Peyer's patch (tissue), 4 donors: ENCODE results near the gene ARSA. TPM values are rescaled to one million over a fixed set of nuclear protein-coding genes. Genes with fewer than 3 reads are reported as not detected.

Experiments
- DNase-seq, 3 donors: peaks; one replicate each; pipeline ENCODE4 v3.0.0-alpha.2; 2017 to 2019
- H3K27ac ChIP-seq, 4 donors: fragments of 200-600 bp; sonication (generic); one replicate each; pipeline ENCODE4 v1.5.1; 2016 to 2019
- H3K27me3 ChIP-seq, 2 donors: fragments of 200-600 bp; sonication (generic); one replicate each; pipeline ENCODE4 v1.5.1; 2019
- H3K36me3 ChIP-seq, 3 donors: fragments of 200-600 bp; sonication (generic); one replicate each; pipeline ENCODE4 v1.5.1; 2016 to 2019
- H3K4me1 ChIP-seq, 4 donors: fragments of 200-600 bp; sonication (generic); one replicate each; pipeline ENCODE4 v1.5.1; 2016 to 2019
- H3K4me3 ChIP-seq, 4 donors: fragments of 200-600 bp; sonication (generic); 1 replicate in 3 of 4; 2 replicates in 1 of 4; pipeline ENCODE4 v1.5.1; 2016 to 2019; ENCODE audit warnings: mild to moderate bottlenecking in 1 of 4
- H3K9me3 ChIP-seq, 4 donors: fragments of 200-600 bp; sonication (generic); one replicate each; pipeline ENCODE4 v1.5.1; 2016 to 2019; ENCODE audit warnings: mild to moderate bottlenecking in 1 of 4
- CTCF ChIP-seq, 6 experiments: fragments of 450-650 bp in 4 of 6; fragments of 200-600 bp in 2 of 6; sonication (generic) in 1 of 6; IDR thresholded peaks; one replicate each; pipeline ENCODE4 v1.5.1; 2017 to 2019; ENCODE audit warnings: antibody characterized with exemption in 6 of 6, mild to moderate bottlenecking in 3 of 6, moderate library complexity in 1 of 6
- POLR2A ChIP-seq, 2 donors: fragments of 450-650 bp; IDR thresholded peaks; one replicate each; pipeline ENCODE4 v1.5.1; 2017; ENCODE audit warnings: antibody characterized with exemption in 2 of 2, mild to moderate bottlenecking in 2 of 2, moderate library complexity in 2 of 2
- total RNA-seq, 4 donors: library from RNA; depleted of rRNA; stranded (reverse); fragments of >200 nt; gene quantifications; one replicate each; pipeline ENCODE4 v1.1.0, GENCODE V29; 2016

Gene ARSA
- total RNA-seq, 4 donors from 2014 or later, result 84.2 to 130 (median 124) TPM

GRCh38 chr22:50597097-50597496 lies 30.9 kb downstream of the ARSA start:
- no peak for TF ChIP-seq POLR2A (IDR thresholded peaks at IDR 0.05)
- TF ChIP-seq CTCF (IDR thresholded peaks at IDR 0.05), result no peak
- H3K4me1 ChIP-seq, result peaks cover 0 to 12% (median 6%) of the 10 kb centered on the region in 4 donors
- H3K27me3 ChIP-seq, result peaks cover 0 to 15% of the 10 kb centered on the region in 2 donors
- no peak overlapping the region for H3K4me3 ChIP-seq
- H3K36me3 ChIP-seq, result no peaks in the 10 kb centered on the region
- no peak for DNase-seq
- H3K27ac ChIP-seq, result no peak overlapping the region
- no peaks in the 10 kb centered on the region for H3K9me3 ChIP-seq

GRCh38 chr22:50595189-50595588 lies 32.8 kb downstream of the ARSA start:
- H3K4me1 ChIP-seq, result peaks cover 0 to 6% (median 2%) of the 10 kb centered on the region in 4 donors
- no peak for DNase-seq
- no peak overlapping the region for H3K4me3 ChIP-seq
- H3K9me3 ChIP-seq, result no peaks in the 10 kb centered on the region
- peaks cover 0 to 7% of the 10 kb centered on the region in 2 donors for H3K27me3 ChIP-seq
- no peak overlapping the region for H3K27ac ChIP-seq
- TF ChIP-seq CTCF (IDR thresholded peaks at IDR 0.05), result no peak
- no peak for TF ChIP-seq POLR2A (IDR thresholded peaks at IDR 0.05)
- H3K36me3 ChIP-seq, result no peaks in the 10 kb centered on the region

GRCh38 chr22:50587407-50587806 lies 40.5 kb downstream of the ARSA start:
- no peaks in the 10 kb centered on the region for H3K27me3 ChIP-seq
- no peaks in the 10 kb centered on the region for H3K36me3 ChIP-seq
- no peak overlapping the region for H3K27ac ChIP-seq
- DNase-seq, result no peak
- TF ChIP-seq CTCF (IDR thresholded peaks at IDR 0.05), result no peak
- no peak for TF ChIP-seq POLR2A (IDR thresholded peaks at IDR 0.05)
- H3K9me3 ChIP-seq, result no peaks in the 10 kb centered on the region
- peaks cover 0 to 8% (median 0%) of the 10 kb centered on the region in 4 donors for H3K4me1 ChIP-seq
- H3K4me3 ChIP-seq, result no peak overlapping the region

- no peak overlapping the region for H3K27ac ChIP-seq
- no peak for DNase-seq
- H3K27me3 ChIP-seq, result no peaks in the 10 kb centered on the region
- H3K36me3 ChIP-seq, result no peaks in the 10 kb centered on the region
- H3K9me3 ChIP-seq, result no peaks in the 10 kb centered on the region
- peaks cover 0 to 14% (median 3%) of the 10 kb centered on the region in 4 donors for H3K4me1 ChIP-seq
- H3K4me3 ChIP-seq, result no peak overlapping the region
- no peak for TF ChIP-seq CTCF (IDR thresholded peaks at IDR 0.05)
- TF ChIP-seq POLR2A (IDR thresholded peaks at IDR 0.05), result no peak
Observed at GRCh38 chr22:50586416-50586815, 41.5 kb downstream of the ARSA start.

GRCh38 chr22:50585781-50586180 lies 42.2 kb downstream of the ARSA start:
- no peaks in the 10 kb centered on the region for H3K36me3 ChIP-seq
- no peak overlapping the region for H3K27ac ChIP-seq
- H3K27me3 ChIP-seq, result no peaks in the 10 kb centered on the region
- TF ChIP-seq POLR2A (IDR thresholded peaks at IDR 0.05) (no peak), CTCF (IDR thresholded peaks at IDR 0.05) (no peak)
- no peak overlapping the region for H3K4me3 ChIP-seq
- peaks cover 0 to 19% (median 3%) of the 10 kb centered on the region in 4 donors for H3K4me1 ChIP-seq
- H3K9me3 ChIP-seq, result no peaks in the 10 kb centered on the region
- DNase-seq, result no peak

- Histone ChIP-seq H3K9me3 (no peaks in the 10 kb centered on the region), H3K27me3 (no peaks in the 10 kb centered on the region), H3K4me1 (peaks cover 0 to 19% (median 3%) of the 10 kb centered on the region in 4 donors), H3K4me3 (no peak overlapping the region), H3K27ac (no peak overlapping the region), H3K36me3 (no peaks in the 10 kb centered on the region)
- TF ChIP-seq POLR2A (IDR thresholded peaks at IDR 0.05), result no peak
- TF ChIP-seq CTCF (IDR thresholded peaks at IDR 0.05), result no peak
- no peak for DNase-seq
Observed at GRCh38 chr22:50585238-50585637, 42.7 kb downstream of the ARSA start.
